HG02943 (cell line): ENCODE results near the gene CATSPERZ.

Experiments used
- ATAC-seq: cut with Tn5 transposase; IDR thresholded peaks from one replicate; pipeline ENCODE4 v1.9.1; 2021; ENCODE audit warnings: mild to moderate bottlenecking, low read depth, moderate library complexity; ENCODE audit not compliant: unreplicated experiment

Gene CATSPERZ

DNA sequence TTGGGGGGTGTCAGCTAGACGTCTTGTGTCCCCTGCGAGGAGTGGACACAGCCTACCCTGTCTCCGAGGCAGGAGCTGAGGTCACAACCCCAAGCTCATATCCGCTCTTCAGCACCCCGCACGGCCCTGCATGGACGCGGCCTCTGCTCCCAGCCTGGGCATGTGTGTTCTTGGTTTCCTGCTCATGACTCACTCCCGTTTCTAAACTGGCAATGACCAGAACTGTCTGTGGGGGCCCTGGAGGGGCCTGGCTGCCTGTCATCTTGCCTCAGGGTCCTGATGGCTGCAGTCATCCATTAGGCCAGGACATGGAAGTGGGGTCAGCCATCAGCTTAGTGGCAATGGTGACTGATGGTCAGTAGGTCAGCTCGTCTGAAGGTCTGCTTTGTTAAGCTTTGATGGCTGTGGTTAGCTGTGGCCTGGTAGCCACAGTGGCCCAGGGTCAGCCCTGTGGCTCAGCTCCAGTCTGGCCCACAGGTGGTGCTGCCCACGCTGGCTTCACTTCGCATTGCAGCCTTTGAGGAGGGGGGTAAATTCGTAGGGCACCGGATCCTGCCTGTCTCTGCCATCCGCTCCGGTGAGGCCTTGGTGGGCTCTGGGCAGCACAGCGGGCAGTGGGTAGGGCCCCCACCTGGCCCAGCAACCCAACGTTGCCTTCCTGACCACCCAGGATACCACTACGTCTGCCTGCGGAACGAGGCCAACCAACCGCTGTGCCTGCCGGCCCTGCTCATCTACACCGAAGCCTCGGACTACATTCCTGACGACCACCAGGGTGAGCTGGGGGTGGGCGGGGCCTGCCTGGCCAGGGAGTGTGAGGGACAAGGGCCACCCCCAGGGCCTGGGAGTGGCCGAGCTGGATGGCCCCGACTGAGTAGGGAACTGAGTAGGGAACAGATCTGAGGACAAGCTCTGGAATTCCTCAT lies 36.9 kb upstream of the CATSPERZ start:
- ATAC-seq, result no peak

DNA sequence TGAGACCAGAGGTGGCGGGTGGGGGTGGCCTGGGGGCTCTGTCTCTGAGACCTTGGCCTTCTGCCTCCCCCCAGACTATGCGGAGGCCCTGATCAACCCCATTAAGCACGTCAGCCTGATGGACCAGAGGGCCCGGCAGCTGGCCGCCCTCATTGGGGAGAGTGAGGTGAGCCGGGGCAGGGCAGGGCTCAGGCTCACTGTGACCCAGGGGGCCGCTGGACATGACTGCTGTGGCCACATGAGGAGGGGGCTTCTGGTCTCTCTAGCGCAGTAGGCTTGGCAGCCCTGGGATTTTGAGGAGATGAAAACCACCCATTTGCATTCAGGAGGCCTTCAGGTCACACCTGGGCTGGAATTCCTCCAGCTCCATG lies 36.2 kb upstream of the CATSPERZ start:
- no peak for ATAC-seq

DNA sequence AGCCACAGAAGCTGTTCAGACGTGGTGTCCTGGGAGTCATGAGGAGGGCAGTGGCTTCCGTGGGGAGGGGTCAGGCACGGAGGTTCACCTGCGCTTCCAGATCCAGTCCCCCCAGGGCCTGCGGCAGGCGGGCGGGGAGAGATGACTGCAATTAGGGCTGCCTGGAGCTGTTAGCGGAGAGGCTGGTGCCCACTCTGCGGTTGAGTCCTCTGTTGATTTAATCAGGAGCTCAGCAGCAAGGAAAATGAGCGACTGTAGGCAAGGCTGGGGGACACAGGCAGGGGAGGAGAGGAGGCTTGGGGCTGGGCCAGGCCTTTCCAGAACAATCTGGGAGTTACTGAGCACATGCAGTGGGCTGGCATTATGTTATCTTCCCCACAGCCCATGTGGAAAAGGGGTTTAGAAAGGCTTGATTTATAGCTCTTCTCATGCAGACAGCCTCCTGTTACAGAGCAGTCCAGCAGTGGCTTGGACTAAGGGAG lies 35.7 kb upstream of the CATSPERZ start:
- ATAC-seq, result no peak

DNA sequence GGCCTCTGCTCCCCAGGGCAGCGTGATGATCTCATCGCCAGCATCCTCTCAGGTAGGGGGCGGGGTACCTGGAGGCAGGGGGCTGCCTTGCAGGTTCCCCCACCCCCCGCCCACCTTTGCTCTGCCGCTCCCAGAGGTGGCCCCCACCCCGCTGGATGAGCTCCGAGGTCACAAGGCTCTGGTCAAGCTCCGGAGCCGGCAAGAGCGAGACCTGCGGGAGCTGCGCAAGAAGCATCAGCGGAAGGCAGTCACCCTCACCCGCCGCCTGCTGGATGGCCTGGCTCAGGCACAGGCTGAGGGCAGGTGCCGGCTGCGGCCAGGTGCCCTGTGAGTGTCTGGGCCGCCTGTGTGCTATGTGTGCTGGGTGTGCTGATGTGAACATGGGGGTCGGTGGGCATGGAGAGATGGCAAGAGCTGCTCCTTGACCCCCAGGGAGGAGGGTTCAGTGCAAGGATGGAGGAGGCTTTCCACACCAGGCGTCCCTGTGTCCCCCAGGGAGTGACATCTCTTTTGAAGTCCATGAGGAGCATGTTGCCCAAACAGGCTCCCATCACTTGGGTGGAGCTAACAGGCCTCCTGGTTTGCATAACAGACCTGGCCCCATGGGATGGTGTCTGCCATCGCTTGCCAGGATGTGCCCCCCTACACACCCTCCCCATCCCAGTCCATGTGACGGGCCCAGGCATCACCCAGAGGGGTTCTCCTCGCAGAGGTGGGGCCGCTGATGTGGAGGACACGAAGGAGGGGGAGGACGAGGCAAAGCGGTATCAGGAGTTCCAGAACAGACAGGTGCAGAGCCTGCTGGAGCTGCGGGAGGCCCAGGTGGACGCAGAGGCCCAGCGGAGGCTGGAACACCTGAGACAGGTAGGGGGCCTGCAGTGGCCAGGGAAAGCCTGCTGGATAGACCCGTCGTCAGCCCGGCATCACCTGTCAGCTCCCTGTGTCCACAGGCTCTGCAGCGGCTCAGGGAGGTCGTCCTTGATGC lies 34.7 kb upstream of the CATSPERZ start:
- ATAC-seq, result no peak

DNA sequence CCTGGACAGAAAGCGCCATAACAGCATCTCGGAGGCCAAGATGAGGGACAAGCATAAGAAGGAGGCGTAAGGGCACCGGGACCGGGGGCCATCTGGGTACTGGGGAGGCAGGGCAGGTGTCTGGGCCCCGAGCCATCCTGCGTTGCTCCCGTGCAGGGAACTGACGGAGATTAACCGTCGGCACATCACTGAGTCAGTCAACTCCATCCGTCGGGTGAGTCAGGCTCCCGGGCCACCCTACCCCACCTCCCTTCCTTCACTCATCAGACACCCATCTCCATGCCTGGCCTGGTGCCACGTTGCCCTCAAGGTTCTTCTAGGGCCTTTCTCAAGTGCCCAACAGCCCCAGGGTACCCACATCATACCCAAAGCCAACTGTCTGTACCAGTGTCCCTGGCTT lies 33.8 kb upstream of the CATSPERZ start:
- ATAC-seq, result no peak

DNA sequence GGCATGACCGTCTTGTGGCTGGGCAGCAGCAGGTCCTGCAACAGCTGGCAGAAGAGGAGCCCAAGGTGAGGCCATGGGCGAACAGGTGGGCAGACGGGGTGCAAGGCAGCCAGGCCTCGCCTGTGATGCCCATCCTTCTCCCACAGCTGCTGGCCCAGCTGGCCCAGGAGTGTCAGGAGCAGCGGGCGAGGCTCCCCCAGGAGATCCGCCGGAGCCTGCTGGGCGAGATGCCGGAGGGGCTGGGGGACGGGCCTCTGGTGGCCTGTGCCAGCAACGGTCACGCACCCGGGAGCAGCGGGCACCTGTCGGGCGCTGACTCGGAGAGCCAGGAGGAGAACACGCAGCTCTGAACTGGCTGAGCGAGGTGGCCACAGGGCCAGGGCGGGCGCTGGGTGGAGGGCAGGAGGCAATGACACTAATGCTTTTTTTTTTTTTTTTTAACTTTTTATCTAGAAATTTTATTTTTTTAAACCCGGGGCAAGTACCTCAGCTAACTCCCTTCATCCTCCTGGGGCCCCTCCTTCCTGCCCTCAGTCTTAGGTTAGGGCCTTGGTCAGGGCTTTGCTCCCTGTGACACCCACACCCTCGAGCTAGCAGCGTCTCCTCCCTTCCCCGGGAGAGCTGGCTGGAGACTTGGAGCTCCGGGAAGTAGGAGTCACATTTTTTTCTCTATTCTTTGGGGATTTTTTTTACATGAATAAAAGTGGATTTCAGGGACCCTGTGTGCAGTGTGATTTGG lies 32.8 kb upstream of the CATSPERZ start:
- ATAC-seq, result no peak

DNA sequence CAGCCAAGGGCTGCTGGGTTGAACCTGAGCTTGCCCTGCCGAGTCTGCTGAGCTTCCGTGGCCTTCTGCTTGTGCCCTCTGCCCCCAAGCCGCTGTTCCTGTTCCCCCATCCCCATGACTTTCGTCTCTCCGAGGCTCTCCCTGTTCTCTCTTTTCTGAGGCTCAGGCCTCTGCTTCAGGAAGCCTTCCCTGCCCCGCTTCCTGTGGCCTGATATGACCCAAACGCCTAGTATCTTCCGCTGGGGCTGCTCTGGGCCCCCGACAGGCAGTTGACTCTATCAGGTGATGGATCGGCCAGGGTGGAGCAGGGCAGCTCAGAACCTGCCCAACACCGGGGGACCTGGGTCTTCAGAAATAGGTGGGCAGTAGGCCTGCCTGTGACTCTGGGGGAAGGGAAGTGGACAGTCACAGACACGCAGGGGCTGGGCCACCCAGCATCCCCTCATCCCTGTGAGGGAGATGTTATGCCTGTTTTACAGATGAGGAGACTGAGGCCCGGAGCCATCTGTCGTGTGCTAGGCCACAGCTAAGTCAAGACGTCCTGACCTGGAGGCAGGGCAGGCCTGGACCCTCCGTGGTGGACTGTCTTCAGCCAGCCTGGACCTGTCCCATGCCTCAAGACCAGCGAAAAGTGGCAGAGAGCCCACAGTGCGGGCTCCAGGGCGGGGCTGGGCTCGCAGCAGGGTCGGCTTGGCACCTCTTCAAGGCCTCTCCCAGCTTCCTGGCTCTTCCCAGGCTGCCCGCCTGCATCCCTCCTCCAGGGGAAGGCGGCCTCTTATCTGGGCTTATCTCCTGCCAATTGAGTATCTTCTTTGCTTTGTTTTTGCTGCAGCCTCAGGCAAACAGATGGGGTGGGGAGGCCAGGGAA lies 31.9 kb upstream of the CATSPERZ start:
- ATAC-seq, result no peak

DNA sequence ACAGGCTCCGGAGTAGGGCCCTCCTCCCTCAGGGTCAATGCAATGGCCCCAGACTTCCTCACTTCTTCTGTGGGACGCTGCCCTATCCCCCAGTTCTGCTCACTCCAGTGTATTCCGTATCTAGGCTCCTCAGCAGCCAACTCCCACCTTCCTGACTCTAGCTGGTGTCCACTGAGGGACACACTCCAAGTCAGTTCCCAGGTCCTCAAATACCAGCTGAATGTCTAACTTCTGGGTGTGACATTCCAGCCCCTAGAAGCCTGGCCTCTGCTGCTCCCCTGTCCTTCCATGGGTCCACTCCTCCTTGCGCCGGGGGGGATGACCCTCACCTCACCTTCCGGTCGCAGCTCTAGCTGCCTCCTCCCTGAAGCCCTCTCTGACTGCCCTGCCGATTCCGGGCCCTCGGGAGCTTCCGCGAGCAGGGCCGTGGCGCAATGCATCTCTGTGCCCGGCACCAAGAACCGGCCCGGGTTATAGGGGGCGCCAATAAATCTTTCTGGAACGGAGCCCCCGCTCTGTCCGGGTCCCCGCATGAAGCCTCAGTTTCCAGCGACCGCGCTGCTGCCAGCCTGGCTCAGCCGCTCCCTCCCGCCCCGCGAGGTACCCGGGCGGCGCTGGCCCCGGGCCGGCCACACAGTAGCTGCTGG lies 31.1 kb upstream of the CATSPERZ start:
- peak; percentile 5 for ATAC-seq

DNA sequence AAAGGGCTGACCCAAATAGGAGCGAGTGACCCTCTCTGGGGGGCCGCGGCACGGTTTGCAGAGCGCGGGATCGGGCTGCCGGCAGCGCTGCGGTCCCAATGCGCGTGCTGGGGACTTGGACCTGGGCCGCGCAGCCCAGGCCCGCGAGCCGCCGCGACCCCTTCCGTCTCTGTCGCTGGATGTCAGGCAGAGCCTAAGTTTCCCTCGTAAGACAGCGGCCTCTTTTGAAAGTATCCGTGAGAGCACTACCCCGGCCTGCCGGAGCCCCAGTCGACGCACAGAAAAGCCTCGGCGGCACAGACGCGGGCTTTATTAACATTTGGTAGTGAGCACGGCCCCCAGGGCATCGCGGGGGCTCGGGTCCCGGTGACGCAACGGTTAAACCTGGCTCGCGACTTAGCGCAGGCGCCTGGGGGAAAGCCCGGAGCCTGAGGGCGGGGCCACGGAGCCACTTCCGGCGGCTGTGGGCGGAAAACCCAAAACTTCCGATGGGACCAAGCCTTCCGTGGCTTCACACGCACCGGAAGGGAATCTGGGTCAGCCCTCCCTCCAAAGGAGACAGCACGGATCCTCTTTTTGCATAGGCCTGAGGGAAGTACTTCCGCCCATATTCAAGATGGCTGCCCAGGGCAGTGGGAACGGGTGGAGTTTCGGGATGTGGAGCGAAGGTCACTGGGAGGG lies 30.5 kb upstream of the CATSPERZ start:
- ATAC-seq, result peak; percentile 62

DNA sequence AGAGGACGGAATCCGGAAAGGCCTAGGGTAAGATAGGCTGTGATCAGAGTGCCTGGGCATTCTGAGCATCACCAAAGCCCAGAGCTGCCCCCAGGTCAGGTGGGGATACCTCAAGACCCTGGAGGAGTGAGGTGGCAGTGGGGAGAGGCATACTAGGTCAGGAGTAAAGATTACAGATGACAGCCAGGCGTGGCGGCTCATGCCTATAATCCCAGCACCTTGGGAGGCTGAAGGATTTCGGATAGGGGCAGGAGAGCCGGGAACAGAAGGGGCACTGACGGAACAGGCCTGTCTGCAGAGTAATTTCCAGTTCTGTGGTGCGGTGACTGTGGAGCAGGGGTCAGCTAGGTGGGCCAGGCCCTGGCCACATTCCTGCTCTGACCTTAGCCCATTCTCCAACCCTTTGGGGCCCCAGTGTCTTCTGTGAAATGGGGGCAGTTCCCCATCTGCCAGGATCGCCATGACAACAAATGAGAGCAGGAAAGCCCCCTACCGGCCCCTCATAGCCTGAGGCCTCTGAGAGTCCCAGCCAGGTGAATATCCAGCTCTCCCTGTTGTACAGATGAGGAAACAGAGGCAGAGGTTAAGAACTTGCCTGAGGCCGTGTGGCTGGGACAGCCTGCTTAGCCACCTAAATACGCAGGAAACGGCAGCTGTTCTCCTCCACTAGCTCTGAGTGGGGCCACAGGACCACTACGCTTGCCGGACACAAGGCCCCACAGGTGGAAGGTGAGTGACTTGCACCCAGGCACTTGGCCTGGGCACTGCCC lies 24.9 kb upstream of the CATSPERZ start:
- no peak for ATAC-seq

DNA sequence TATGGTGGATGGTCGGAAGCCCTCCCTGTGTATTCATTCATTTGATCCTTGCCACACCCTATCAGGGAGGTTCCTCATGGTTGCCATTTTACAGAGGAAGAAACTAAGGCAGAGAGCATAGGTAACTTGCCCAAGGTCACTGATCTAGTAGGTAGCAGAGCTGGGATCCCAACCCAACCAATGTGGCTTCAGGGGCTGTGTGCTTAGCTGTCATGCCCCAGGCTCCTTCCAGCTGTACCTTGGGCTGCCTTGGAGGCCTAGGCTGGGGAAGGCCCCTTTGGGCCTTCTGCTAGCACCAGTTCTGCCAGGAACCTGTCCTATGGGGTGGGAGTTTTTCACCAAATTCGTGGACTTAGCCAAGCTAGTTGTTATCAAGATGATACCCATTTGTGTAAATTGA lies 24.3 kb upstream of the CATSPERZ start:
- no peak for ATAC-seq

DNA sequence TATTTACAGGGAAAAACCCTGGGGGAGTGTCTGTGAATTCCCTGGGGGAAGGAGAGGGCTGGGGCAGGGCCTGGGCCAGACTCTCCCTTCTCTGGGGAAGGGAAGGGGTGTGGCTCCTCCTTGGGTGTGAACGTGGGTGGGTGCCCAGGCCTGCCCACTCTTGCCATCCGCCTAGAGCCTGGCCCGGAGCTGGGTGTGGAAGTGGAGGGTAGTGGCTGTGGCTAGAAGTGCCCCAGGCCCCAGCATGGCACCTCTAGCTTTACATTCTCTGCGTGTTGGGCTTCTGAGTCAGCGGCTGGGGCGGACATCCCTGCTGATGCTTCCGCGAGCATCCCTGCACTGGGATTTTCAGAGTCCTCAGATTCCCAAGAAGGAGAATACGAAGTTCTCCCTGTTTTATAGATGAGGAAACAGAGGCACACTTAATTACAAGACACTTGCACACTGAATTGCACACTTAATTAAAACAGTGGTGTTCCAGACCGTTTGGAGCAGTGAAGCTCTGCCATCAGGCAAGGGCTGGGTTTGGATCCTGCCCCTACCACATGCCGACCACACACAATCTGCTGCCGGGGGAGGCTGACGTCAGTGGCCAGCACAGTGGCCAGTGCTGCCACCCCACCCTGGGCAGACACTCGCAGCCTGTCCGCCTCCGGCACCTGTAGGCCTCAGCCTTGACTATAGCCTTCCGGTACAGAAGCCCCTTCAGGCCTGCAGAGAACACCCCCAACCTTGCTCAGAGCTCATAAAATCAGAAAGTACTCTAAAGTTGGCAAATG lies 23.3 kb upstream of the CATSPERZ start:
- ATAC-seq, result no peak

DNA sequence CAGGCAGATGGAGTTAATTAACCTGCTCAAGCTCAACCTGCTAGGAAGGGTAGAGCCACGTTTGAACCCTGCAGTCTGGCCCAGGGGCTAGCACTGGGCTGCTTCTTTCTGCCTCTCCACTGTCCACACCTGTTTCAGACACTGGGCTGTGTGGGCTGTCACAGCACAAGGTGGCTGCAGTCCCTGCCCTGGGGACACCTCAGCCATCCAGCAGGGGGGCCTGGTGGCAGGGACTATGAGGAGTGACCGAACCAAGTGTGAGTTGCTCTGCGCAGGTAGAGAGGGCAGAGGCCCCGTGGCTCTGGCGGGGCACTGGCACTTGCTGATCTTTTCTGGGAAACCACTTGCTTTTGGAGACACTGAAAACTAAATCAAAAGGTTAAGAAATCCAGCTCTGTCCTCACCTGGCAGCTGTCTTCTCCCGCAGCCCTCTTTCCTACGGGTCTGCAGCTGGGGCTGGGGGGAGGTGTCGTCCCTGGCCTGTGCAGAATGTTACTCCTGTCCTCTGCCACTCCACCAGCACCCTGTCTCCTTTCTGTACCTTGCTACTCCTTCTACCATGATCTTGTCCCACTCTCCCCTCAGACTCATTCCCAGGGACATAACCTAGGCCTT lies 21.5 kb upstream of the CATSPERZ start:
- no peak for ATAC-seq

DNA sequence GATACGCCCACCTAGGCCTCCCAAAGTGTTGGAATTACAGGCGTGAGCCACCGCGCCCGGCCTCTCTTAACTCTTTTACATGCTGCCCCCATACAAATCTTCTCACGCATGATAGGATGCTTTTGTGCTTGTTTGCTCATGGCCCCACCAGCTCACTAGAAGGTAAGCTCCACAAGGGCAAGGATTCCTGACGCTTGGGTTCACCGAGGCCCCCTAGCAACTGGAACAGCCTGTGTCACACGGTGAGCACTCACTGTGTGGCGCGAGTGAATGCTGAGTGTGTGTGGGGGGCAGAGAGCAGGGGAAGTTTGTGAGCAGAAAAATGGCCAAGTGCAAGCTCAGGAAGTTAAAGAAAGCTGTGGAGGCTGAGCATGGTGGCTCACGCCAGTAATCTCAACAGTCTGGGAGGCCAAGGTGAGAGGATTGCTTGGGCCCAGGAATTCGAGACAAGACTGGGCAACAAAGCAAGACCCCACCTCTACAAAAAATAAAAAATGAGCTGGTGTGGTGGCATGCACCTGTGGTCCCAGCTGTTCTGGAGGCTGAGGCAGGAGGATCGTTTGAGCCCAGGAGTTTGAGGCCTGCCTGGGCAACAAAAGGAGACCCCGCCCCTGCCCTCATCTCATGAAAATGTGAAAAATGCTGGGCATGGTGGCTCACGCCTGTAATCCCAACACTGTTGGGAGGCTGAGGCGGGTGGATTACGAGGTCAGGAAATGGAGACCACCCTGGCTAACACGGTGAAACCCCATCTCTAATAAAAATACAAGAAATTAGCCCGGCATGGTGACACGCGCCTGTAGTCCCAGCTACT lies 18.0 kb upstream of the CATSPERZ start:
- ATAC-seq, result no peak

DNA sequence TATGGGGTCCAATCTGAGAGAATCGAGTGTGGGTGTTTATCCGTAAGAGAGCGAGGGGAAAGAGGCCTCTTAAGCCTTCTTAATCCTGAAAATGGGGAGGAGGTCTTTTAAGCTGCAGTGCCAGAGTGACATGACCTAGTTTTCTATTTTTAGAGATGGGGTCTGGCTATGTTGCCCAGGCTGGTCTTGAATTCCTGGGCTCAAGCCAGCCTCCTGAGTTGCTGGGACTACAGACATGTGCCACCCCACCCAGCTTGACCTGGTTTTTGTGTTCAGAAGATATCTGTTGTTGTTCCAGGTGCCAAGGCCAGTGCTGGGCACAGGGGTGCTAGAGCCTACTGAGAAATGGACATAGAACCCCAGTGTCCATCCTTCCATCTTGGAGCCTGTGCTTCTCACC lies 17.1 kb upstream of the CATSPERZ start:
- no peak for ATAC-seq
